Astrocyte (in vitro differentiated cells and primary cell): ENCODE data around the gene PARVB. TPM values are rescaled to one million over a fixed set of nuclear protein-coding genes. Genes with fewer than 3 reads are reported as not detected.

ENCODE experiments used
- DNase-seq: peaks from one replicate; pipeline ENCODE4 v3.0.0-alpha.2; 2010; ENCODE audit warnings: low read depth
- FAIRE-seq: peaks from 2 replicates; lab custom pipeline; 2011; peaks lifted over from hg19 to GRCh38; lab: Jason Lieb, UNC
- H2AFZ ChIP-seq: 2 replicates; pipeline ENCODE4 v1.6.0; 2012; ENCODE audit warnings: low read depth, low read length, inconsistent platforms
- H3K27ac ChIP-seq: 2 replicates; pipeline ENCODE4 v1.5.1; 2011; ENCODE audit warnings: low read depth, low read length, inconsistent platforms
- H3K27me3 ChIP-seq: 2 replicates; pipeline ENCODE4 v1.6.0; 2011; ENCODE audit warnings: low read length, inconsistent platforms; ENCODE audit not compliant: insufficient read depth
- H3K36me3 ChIP-seq: 2 replicates; pipeline ENCODE4 v1.5.1; 2011; ENCODE audit warnings: low read length, inconsistent platforms; ENCODE audit not compliant: insufficient read depth
- H3K4me1 ChIP-seq: 2 replicates; pipeline ENCODE4 v1.5.1; 2011; ENCODE audit warnings: low read length, inconsistent platforms; ENCODE audit not compliant: insufficient read depth
- H3K4me2 ChIP-seq: 2 replicates; pipeline ENCODE4 v1.6.0; 2012; ENCODE audit warnings: low read length, inconsistent platforms
- H3K4me3 ChIP-seq: 2 replicates; pipeline ENCODE4 v1.5.1; 2011; ENCODE audit warnings: low read depth, mild to moderate bottlenecking, low read length, inconsistent platforms; ENCODE audit not compliant: insufficient read depth
- H3K79me2 ChIP-seq: 2 replicates; pipeline ENCODE4 v1.6.0; 2012; ENCODE audit warnings: mild to moderate bottlenecking, low read length, inconsistent platforms; ENCODE audit not compliant: insufficient read depth
- H3K9ac ChIP-seq: 2 replicates; pipeline ENCODE4 v1.6.0; 2012; ENCODE audit warnings: mild to moderate bottlenecking, low read length, inconsistent platforms
- H3K9me3 ChIP-seq: 2 replicates; pipeline ENCODE4 v1.5.1; 2012; ENCODE audit warnings: low read depth, mild to moderate bottlenecking, low read length, inconsistent platforms; ENCODE audit not compliant: insufficient read depth
- H4K20me1 ChIP-seq: 2 replicates; pipeline ENCODE4 v1.6.0; 2012; ENCODE audit warnings: low read length, inconsistent platforms; ENCODE audit not compliant: insufficient read depth
- H3K27ac Mint-ChIP-seq: one replicate; pipeline ENCODE4 v1.8.0; 2021; ENCODE audit warnings: mild to moderate bottlenecking, mixed read lengths; ENCODE audit not compliant: unreplicated experiment
- H3K27me3 Mint-ChIP-seq: one replicate; pipeline ENCODE4 v1.8.0; 2021; ENCODE audit warnings: low read depth, mixed read lengths; ENCODE audit not compliant: unreplicated experiment
- H3K36me3 Mint-ChIP-seq: one replicate; pipeline ENCODE4 v1.8.0; 2021; ENCODE audit warnings: low read depth, mixed read lengths; ENCODE audit not compliant: unreplicated experiment
- H3K4me1 Mint-ChIP-seq: one replicate; pipeline ENCODE4 v1.8.0; 2021; ENCODE audit warnings: low read depth, mixed read lengths; ENCODE audit not compliant: unreplicated experiment
- H3K4me3 Mint-ChIP-seq: one replicate; pipeline ENCODE4 v1.8.0; 2021; ENCODE audit warnings: mild to moderate bottlenecking, moderate library complexity, mixed read lengths; ENCODE audit not compliant: unreplicated experiment
- H3K9me3 Mint-ChIP-seq: one replicate; pipeline ENCODE4 v1.8.0; 2021; ENCODE audit warnings: mild to moderate bottlenecking, mixed read lengths; ENCODE audit not compliant: unreplicated experiment
- CTCF ChIP-seq: IDR thresholded peaks from 2 replicates; pipeline ENCODE4 v1.5.1; 2011; ENCODE audit warnings: low read depth, mild to moderate bottlenecking, inconsistent platforms, low read length, moderate library complexity; ENCODE audit not compliant: insufficient read depth
- EZH2 ChIP-seq: IDR thresholded peaks from 2 replicates; pipeline ENCODE4 v1.6.1; 2012; ENCODE audit warnings: mild to moderate bottlenecking, low read length, inconsistent platforms; ENCODE audit not compliant: insufficient read depth
- total RNA-seq: library from RNA; stranded (reverse); gene quantifications from 2 replicates; pipeline ENCODE4 v1.2.1, GENCODE V29; 2021

PARVB gene
- total RNA-seq, 1 donor from 2014 or later, result 22.0 TPM

- Mint-ChIP-seq H3K9me3 (peaks cover 9% of the 10 kb centered on the region), H3K27ac (no peak overlapping the region), H3K27me3 (peaks cover 24% of the 10 kb centered on the region), H3K4me3 (no peak overlapping the region), H3K4me1 (no peaks in the 10 kb centered on the region), H3K36me3 (peaks cover 7% of the 10 kb centered on the region)
- Histone ChIP-seq H3K27ac (no peak overlapping the region), H3K4me1 (no peaks in the 10 kb centered on the region), H3K9me3 (no peaks in the 10 kb centered on the region), H3K4me2 (peak overlapping the region; percentile 48), H3K79me2 (peaks cover 5% of the 10 kb centered on the region), H3K9ac (no peak overlapping the region), H4K20me1 (peaks cover 55% of the 10 kb centered on the region), H3K4me3 (no peak overlapping the region), H3K27me3 (no peaks in the 10 kb centered on the region), H3K36me3 (no peaks in the 10 kb centered on the region), H2AFZ (no peak overlapping the region)
- DNase-seq (peak; percentile 53), FAIRE-seq (no peak)
- TF ChIP-seq CTCF, result peak; percentile 86
- TF ChIP-seq EZH2, result no peak
Measured at GRCh38 chr22:44080936-44081861, 57.1 kb downstream of the PARVB start.

GRCh38 chr22:44082801-44083200, 58.7 kb downstream of the PARVB start:
- Histone ChIP-seq H3K27me3 (no peaks in the 10 kb centered on the region), H3K9ac (no peak overlapping the region), H3K4me3 (no peak overlapping the region), H3K4me1 (peaks cover 5% of the 10 kb centered on the region), H2AFZ (no peak overlapping the region), H3K4me2 (no peak overlapping the region), H4K20me1 (peaks cover 43% of the 10 kb centered on the region), H3K36me3 (no peaks in the 10 kb centered on the region), H3K27ac (no peak overlapping the region), H3K9me3 (no peaks in the 10 kb centered on the region), H3K79me2 (no peaks in the 10 kb centered on the region)
- DNase-seq (no peak), FAIRE-seq (no peak)
- Mint-ChIP-seq H3K4me1 (no peaks in the 10 kb centered on the region), H3K27ac (no peak overlapping the region), H3K36me3 (peaks cover 7% of the 10 kb centered on the region), H3K9me3 (peaks cover 9% of the 10 kb centered on the region), H3K4me3 (no peak overlapping the region), H3K27me3 (peaks cover 20% of the 10 kb centered on the region)
- TF ChIP-seq CTCF, result no peak
- no peak for TF ChIP-seq EZH2
